Memory B cell (primary cell): ENCODE results near the gene TPRN.

Experiments used
- ATAC-seq: fragments of 150-1000 bp; cut with Tn5 transposase; 2 replicates; pipeline ENCODE4 v1.10.0; 2021; ENCODE audit warnings: low read depth, mild to moderate bottlenecking, moderate library complexity
- DNase-seq, 2 donors: peaks; one replicate each; pipeline ENCODE4 v3.0.0; 2022; ENCODE audit warnings: low spot score in 2 of 2
- H3K27ac Mint-ChIP-seq: one replicate; pipeline ENCODE4 v1.8.0; 2022; ENCODE audit warnings: mild to moderate bottlenecking, moderate library complexity, mixed read lengths
- H3K27me3 Mint-ChIP-seq: one replicate; pipeline ENCODE4 v1.8.0; 2022; ENCODE audit warnings: mixed read lengths
- H3K36me3 Mint-ChIP-seq: one replicate; pipeline ENCODE4 v1.8.0; 2022; ENCODE audit warnings: mild to moderate bottlenecking, mixed read lengths
- H3K4me1 Mint-ChIP-seq: one replicate; pipeline ENCODE4 v1.8.0; 2022; ENCODE audit warnings: mixed read lengths
- H3K4me3 Mint-ChIP-seq: one replicate; pipeline ENCODE4 v1.8.0; 2022; ENCODE audit warnings: mild to moderate bottlenecking, moderate library complexity, mixed read lengths
- H3K9me3 Mint-ChIP-seq: one replicate; pipeline ENCODE4 v1.8.0; 2022; ENCODE audit warnings: mixed read lengths

Gene TPRN

DNA sequence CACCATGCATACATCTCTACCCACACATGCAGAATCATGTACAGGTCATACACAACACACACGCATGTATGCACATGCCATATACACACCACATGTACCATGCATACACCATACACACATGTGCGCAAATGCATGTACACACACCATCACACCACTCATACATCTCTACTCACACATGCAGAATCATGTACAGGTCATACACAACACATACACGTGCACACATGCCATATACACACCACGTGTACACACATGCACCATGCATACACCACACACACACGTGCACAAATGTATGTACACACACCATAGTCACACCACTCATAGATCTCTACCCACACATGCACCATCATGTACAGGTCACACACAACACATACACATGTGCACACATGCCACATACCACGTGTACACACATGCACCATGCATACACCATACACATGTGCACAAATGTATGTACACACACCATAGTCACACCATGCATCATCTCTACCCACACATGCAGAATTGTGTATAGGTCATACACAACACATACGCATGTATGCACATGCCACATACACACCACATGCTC is 47.6 kb downstream of the TPRN start:
- H3K27me3 Mint-ChIP-seq, result peaks cover 9% of the 10 kb centered on the region
- H3K4me1 Mint-ChIP-seq, result peaks cover 6% of the 10 kb centered on the region
- H3K36me3 Mint-ChIP-seq, result no peaks in the 10 kb centered on the region
- no peaks in the 10 kb centered on the region for H3K9me3 Mint-ChIP-seq
- ATAC-seq, result no peak
- DNase-seq, result no peak
- no peak overlapping the region for H3K27ac Mint-ChIP-seq
- no peak overlapping the region for H3K4me3 Mint-ChIP-seq

GRCh38 chr9:137150617-137151457 is 49.7 kb downstream of the TPRN start:
- H3K27ac Mint-ChIP-seq, result no peak overlapping the region
- no peaks in the 10 kb centered on the region for H3K36me3 Mint-ChIP-seq
- DNase-seq (peak; percentile 49 to 61), ATAC-seq (peak; percentile 51)
- no peaks in the 10 kb centered on the region for H3K9me3 Mint-ChIP-seq
- no peak overlapping the region for H3K4me3 Mint-ChIP-seq
- peaks cover 15% of the 10 kb centered on the region for H3K27me3 Mint-ChIP-seq
- H3K4me1 Mint-ChIP-seq, result peaks cover 7% of the 10 kb centered on the region

- Mint-ChIP-seq H3K27ac (no peak overlapping the region), H3K4me3 (no peak overlapping the region), H3K36me3 (no peaks in the 10 kb centered on the region), H3K4me1 (peaks cover 7% of the 10 kb centered on the region), H3K27me3 (peaks cover 15% of the 10 kb centered on the region), H3K9me3 (no peaks in the 10 kb centered on the region)
- no peak for DNase-seq
- ATAC-seq, result no peak
Measured at GRCh38 chr9:137149942-137150616, 50.5 kb downstream of the TPRN start.

DNA sequence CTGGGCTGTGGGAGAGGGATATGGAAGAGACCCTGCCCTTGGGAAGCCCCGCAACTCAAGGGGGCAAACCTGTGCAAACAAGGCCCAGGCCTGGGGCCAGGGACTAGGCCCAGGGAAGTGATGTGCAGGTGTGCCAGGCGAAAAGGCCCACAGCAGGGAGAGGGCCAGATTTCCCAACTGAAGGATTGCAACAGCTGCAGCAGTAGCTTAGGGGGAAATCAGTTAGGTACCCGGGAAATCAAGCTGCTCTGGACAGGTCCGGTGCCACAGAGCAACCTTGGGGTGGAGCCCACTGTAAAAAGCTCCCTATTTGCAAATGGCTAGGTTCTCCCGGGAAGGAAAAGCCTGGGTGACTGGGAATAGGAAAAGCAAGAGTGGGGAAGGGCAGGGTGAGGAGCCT is 51.2 kb downstream of the TPRN start:
- Mint-ChIP-seq H3K9me3 (no peaks in the 10 kb centered on the region), H3K4me3 (no peak overlapping the region), H3K36me3 (no peaks in the 10 kb centered on the region), H3K27ac (peak overlapping the region; percentile 17), H3K4me1 (peaks cover 7% of the 10 kb centered on the region), H3K27me3 (peaks cover 17% of the 10 kb centered on the region)
- ATAC-seq, result no peak
- DNase-seq, result no peak

- Mint-ChIP-seq H3K36me3 (no peaks in the 10 kb centered on the region), H3K9me3 (no peaks in the 10 kb centered on the region), H3K4me1 (peaks cover 7% of the 10 kb centered on the region), H3K4me3 (no peak overlapping the region), H3K27ac (no peak overlapping the region), H3K27me3 (peaks cover 20% of the 10 kb centered on the region)
- ATAC-seq, result no peak
- DNase-seq, result no peak
Measured at GRCh38 chr9:137148661-137149060, 51.9 kb downstream of the TPRN start.

- Mint-ChIP-seq H3K36me3 (no peaks in the 10 kb centered on the region), H3K4me1 (peaks cover 7% of the 10 kb centered on the region), H3K27ac (no peak overlapping the region), H3K4me3 (no peak overlapping the region), H3K9me3 (no peaks in the 10 kb centered on the region), H3K27me3 (peaks cover 20% of the 10 kb centered on the region)
- no peak for ATAC-seq
- DNase-seq, result no peak
Measured at GRCh38 chr9:137148242-137148641, 52.3 kb downstream of the TPRN start.

DNA sequence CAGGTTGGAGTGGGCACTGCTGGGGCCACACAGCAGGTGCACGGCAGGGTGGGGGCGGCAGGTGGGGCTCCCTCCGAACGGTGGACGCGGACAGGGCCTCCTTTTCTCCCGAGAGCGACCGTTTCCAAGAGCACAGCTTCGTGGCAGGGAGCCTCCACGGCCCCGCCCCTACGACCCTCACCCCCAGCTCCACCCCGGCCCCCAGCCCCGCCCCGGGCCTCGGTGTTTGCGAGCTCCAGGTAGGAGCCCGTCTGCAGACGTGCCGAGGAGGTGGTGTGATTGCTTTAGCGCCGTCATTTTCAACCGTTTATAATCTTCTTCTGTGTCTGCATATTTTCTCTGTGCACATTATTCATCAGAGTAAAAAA is 52.8 kb downstream of the TPRN start:
- ATAC-seq (no peak), DNase-seq (no peak)
- Mint-ChIP-seq H3K4me3 (no peak overlapping the region), H3K4me1 (peaks cover 7% of the 10 kb centered on the region), H3K27me3 (peaks cover 20% of the 10 kb centered on the region), H3K9me3 (no peaks in the 10 kb centered on the region), H3K27ac (no peak overlapping the region), H3K36me3 (no peaks in the 10 kb centered on the region)

GRCh38 chr9:137147091-137147792 is 53.3 kb downstream of the TPRN start:
- peaks cover 23% of the 10 kb centered on the region for H3K27me3 Mint-ChIP-seq
- H3K36me3 Mint-ChIP-seq, result no peaks in the 10 kb centered on the region
- H3K4me3 Mint-ChIP-seq, result no peak overlapping the region
- no peak for ATAC-seq
- no peak for DNase-seq
- H3K27ac Mint-ChIP-seq, result no peak overlapping the region
- no peaks in the 10 kb centered on the region for H3K9me3 Mint-ChIP-seq
- peaks cover 9% of the 10 kb centered on the region for H3K4me1 Mint-ChIP-seq

DNA sequence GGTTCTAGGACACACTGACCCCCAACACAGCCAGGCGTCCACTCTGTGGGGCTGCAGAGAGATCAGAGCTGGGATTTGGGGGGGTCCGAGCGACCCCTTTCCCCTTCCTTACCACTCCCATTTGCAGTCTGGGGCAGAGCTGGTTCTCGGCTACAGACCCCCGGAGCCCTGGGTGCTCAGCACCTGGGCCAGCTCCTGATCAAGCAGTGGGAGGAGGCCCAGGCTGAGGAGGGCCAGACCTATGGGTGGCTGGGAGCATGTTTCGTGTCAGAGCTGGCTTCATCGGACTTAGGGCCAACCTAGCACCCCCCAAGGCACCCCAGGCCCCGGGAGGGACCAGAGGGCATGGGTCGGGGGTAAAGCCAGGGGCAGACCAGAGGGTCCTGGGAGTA is 54.0 kb downstream of the TPRN start:
- Mint-ChIP-seq H3K4me3 (no peak overlapping the region), H3K27ac (no peak overlapping the region), H3K9me3 (no peaks in the 10 kb centered on the region), H3K4me1 (peaks cover 10% of the 10 kb centered on the region), H3K27me3 (peaks cover 28% of the 10 kb centered on the region), H3K36me3 (no peaks in the 10 kb centered on the region)
- ATAC-seq, result no peak
- no peak for DNase-seq

DNA sequence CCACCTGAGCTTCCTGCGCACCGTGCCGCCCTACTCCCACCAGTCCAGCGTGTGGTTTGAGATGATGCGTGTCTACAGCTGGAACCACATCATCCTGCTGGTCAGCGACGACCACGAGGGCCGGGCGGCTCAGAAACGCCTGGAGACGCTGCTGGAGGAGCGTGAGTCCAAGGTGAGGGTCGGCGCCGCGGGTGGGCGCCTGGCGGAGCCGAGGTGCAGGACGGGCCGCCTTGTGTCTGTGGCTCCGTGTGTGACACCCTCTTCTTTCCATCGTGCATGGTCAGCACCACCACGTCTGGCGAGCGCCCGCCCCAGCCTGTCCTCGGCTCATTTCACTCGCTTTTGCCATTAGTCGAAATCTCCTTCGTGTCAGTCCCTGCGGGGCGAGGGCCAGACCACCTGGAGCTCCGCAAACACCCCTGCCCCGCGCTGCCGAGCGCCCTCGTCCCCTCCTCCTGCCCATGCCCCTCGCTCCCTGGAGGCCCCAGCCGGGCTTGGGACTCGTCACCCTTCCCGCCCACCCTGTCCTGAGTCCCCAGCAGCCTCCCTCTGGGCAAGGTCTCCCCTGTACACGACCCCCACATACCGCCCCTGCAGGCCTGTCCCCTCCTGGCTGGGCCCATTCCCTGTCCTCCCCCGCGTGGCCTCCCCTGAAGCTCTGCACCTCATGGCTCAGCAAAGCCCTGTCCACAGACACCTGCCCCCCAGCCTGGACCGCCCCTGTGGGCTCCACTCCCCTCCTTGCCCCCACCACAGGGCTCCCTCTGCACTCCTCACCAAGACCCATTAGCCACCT is 54.6 kb downstream of the TPRN start:
- peaks cover 10% of the 10 kb centered on the region for H3K4me1 Mint-ChIP-seq
- no peaks in the 10 kb centered on the region for H3K36me3 Mint-ChIP-seq
- no peak overlapping the region for H3K27ac Mint-ChIP-seq
- no peaks in the 10 kb centered on the region for H3K9me3 Mint-ChIP-seq
- ATAC-seq (no peak), DNase-seq (no peak)
- H3K27me3 Mint-ChIP-seq, result peaks cover 30% of the 10 kb centered on the region
- H3K4me3 Mint-ChIP-seq, result no peak overlapping the region

DNA sequence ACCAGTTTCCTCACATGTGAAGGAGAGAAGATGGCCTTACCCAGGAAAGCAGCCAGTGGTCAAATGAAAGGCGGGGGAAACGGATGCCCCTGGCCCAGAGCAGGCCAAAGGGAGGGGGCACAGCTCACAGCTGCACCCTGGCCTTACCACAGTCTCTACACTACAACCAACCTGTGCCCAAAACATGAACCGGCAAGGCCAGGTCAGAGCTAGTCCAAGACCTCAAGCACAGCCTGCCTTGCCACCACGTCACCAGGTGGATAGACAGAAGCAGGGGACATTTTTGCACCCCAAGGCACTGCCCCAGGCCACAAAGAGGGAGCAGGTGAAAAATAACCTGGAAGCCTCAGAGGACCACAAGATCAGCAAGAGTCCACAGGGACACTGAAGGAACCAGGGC is 57.1 kb downstream of the TPRN start:
- DNase-seq, result no peak
- Mint-ChIP-seq H3K9me3 (no peaks in the 10 kb centered on the region), H3K4me3 (no peak overlapping the region), H3K4me1 (peaks cover 7% of the 10 kb centered on the region), H3K36me3 (no peaks in the 10 kb centered on the region), H3K27me3 (peaks cover 42% of the 10 kb centered on the region), H3K27ac (no peak overlapping the region)
- no peak for ATAC-seq

- H3K36me3 Mint-ChIP-seq, result no peaks in the 10 kb centered on the region
- DNase-seq (no peak), ATAC-seq (no peak)
- H3K4me3 Mint-ChIP-seq, result no peak overlapping the region
- H3K4me1 Mint-ChIP-seq, result peaks cover 8% of the 10 kb centered on the region
- H3K27me3 Mint-ChIP-seq, result peaks cover 45% of the 10 kb centered on the region
- H3K9me3 Mint-ChIP-seq, result no peaks in the 10 kb centered on the region
- H3K27ac Mint-ChIP-seq, result no peak overlapping the region
Measured at GRCh38 chr9:137141976-137142936, 58.3 kb downstream of the TPRN start.
